ENCODE measurements around the gene KCTD8. TPM values are rescaled to one million over a fixed set of nuclear protein-coding genes. Genes with fewer than 3 reads are reported as not detected.

Gene KCTD8
- total RNA-seq, 1 experiment from 2014 or later = not detected

- ATAC-seq = no peak
- ChIA-PET CTCF (no interaction called here), POLR2A (no interaction called here), RAD21 (ENCODE audit: low non-redundant PET in 1 of 2, low total read pairs in 2 of 2, uncharacterized antibody in 2 of 2, unreplicated experiment in 2 of 2) (no interaction called here)
- no peak overlapping the region for H3K9ac ChIP-seq (ENCODE audit: low read length)
- no peaks in the 10 kb centered on the region for H3K36me3 ChIP-seq (ENCODE audit: control insufficient read depth in 1 of 2, insufficient read depth in 2 of 2, low read length in 2 of 2)
- no peaks in the 10 kb centered on the region for H3K4me1 ChIP-seq (ENCODE audit: control insufficient read depth in 1 of 2, insufficient read depth in 2 of 2, low read length in 2 of 2)
- H3K9me3 ChIP-seq (ENCODE audit: control insufficient read depth in 1 of 2, insufficient read depth in 1 of 2, low read depth in 1 of 2, low read length in 2 of 2) = peaks cover 19 to 24% of the 10 kb centered on the region in 2 experiments; a peak in 2 of 4 replicates
- DNase-seq (ENCODE audit: low read depth, low spot score) = no peak
- no peaks in the 10 kb centered on the region for H3K27me3 ChIP-seq (ENCODE audit: insufficient read depth, low read length)
- no peak overlapping the region for H3K4me3 ChIP-seq (replicated peaks in 1 of 2; ENCODE audit: low read depth in 1 of 2, low read length in 2 of 2)
- BruUV-seq (replicated peaks) = no TSS peak
- no peaks in the 10 kb centered on the region for H3K9me2 ChIP-seq (ENCODE audit: insufficient read depth)
- no peak for TF ChIP-seq YY1 (IDR thresholded peaks at IDR 0.05; ENCODE audit: extremely low read depth, insufficient replicate concordance, low read depth, low read length)
- TF ChIP-seq POLR2A (IDR thresholded peaks at IDR 0.05; ENCODE audit: borderline replicate concordance, extremely low read depth, insufficient read depth, insufficient read length) = no peak
- no peak for TF ChIP-seq EZH2phosphoT487 (IDR thresholded peaks at IDR 0.05; ENCODE audit: borderline replicate concordance)
- TF ChIP-seq CBX3 (IDR thresholded peaks at IDR 0.05; ENCODE audit: low read depth) = no peak
- TF ChIP-seq RAD21 (IDR thresholded peaks at IDR 0.05; ENCODE audit: low read depth) = no peak
- TF ChIP-seq SIN3A (IDR thresholded peaks at IDR 0.05; ENCODE audit: low read depth) = no peak
- no peak for TF ChIP-seq SRF (IDR thresholded peaks at IDR 0.05; ENCODE audit: low read depth)
- no peak for TF ChIP-seq MAX (IDR thresholded peaks at IDR 0.05)
- no peak for TF ChIP-seq REST (IDR thresholded peaks at IDR 0.05; ENCODE audit: low read depth)
- TF ChIP-seq EGR1 (IDR thresholded peaks at IDR 0.05; ENCODE audit: low read depth) = no peak
- no peak for TF ChIP-seq ELF1 (IDR thresholded peaks at IDR 0.05; ENCODE audit: borderline replicate concordance, low read depth)
- TF ChIP-seq POLR2AphosphoS5 (IDR thresholded peaks at IDR 0.05; ENCODE audit: low read depth, low read length) = no peak
- no peak for TF ChIP-seq FOSL1 (IDR thresholded peaks at IDR 0.05; ENCODE audit: low read depth)
- no peak for TF ChIP-seq ZFX (IDR thresholded peaks at IDR 0.05)
- no peak for TF ChIP-seq TCF7L2 (IDR thresholded peaks at IDR 0.05; ENCODE audit: borderline replicate concordance, extremely low read depth, insufficient read depth, insufficient read length)
- TF ChIP-seq ZBTB33 (IDR thresholded peaks at IDR 0.05; ENCODE audit: extremely low read depth, insufficient replicate concordance, low read length) = no peak
- no peaks in the 10 kb centered on the region for H4K20me1 ChIP-seq (ENCODE audit: insufficient read depth)
- no peak overlapping the region for H3K4me2 ChIP-seq (ENCODE audit: low read length)
- no peaks in the 10 kb centered on the region for H3K79me2 ChIP-seq (ENCODE audit: insufficient read depth, low read length)
- no peak overlapping the region for H3K27ac ChIP-seq (ENCODE audit: low read depth, low read length)
- H2AFZ ChIP-seq (ENCODE audit: low read depth, low read length, poor library complexity, severe bottlenecking) = no peak overlapping the region
- intact Hi-C loops (cut with micrococcal nuclease) = no loop called here
Observed at GRCh38 chr4:44146516-44146915, 302.1 kb downstream of the KCTD8 start.

Data from HCT116 (cell line).